HepG2 (cell line): ENCODE results near the gene SBNO2. TPM values are rescaled to one million over a fixed set of nuclear protein-coding genes. Genes with fewer than 3 reads are reported as not detected.

ENCODE experiments used
- CBFB ChIP-seq: sonication (generic); formaldehyde crosslinking; IDR thresholded peaks from 2 replicates; pipeline ENCODE4 v1.4.0; 2020; ENCODE audit warnings: missing genetic modification reagents
- CHD4 ChIP-seq: fragments of 200-600 bp; sonication (generic); IDR thresholded peaks from 2 replicates; pipeline ENCODE4 v1.7.0; 2017; ENCODE audit warnings: mild to moderate bottlenecking, low read length, borderline replicate concordance
- DDIT3 ChIP-seq: sonication (generic); formaldehyde crosslinking; IDR thresholded peaks from 2 replicates; pipeline ENCODE4 v1.4.0; 2020; ENCODE audit warnings: mild to moderate bottlenecking, missing genetic modification reagents
- EED ChIP-seq: sonication (generic); formaldehyde crosslinking; IDR thresholded peaks from 2 replicates; pipeline ENCODE4 v1.5.0; 2020; ENCODE audit warnings: mild to moderate bottlenecking, missing genetic modification reagents
- HIVEP1 ChIP-seq: sonication (generic); formaldehyde crosslinking; IDR thresholded peaks from 2 replicates; pipeline ENCODE4 v1.4.0; 2020; ENCODE audit warnings: mild to moderate bottlenecking, missing genetic modification reagents
- HNRNPUL1 ChIP-seq: fragments of 200-400 bp; formaldehyde crosslinking; IDR thresholded peaks from 2 replicates; pipeline ENCODE4 v1.6.1; 2017; ENCODE audit warnings: low read depth, mild to moderate bottlenecking, low read length, moderate library complexity
- NCOA5 ChIP-seq: sonication (generic); formaldehyde crosslinking; IDR thresholded peaks from 2 replicates; pipeline ENCODE4 v1.4.0; 2020; ENCODE audit warnings: missing genetic modification reagents
- NR2F6 ChIP-seq, 2 experiments: IDR thresholded peaks; 2 replicates each; pipeline ENCODE4 v1.6.1; 2016; ENCODE audit warnings: antibody characterized with exemption in 1 of 2, mild to moderate bottlenecking in 1 of 2
- PLSCR1 ChIP-seq: sonication (generic); formaldehyde crosslinking; IDR thresholded peaks from 2 replicates; pipeline ENCODE4 v1.5.0; 2020; ENCODE audit warnings: missing genetic modification reagents, mild to moderate bottlenecking, borderline replicate concordance
- POLR2G ChIP-seq: fragments of 200-400 bp; formaldehyde crosslinking; IDR thresholded peaks from 2 replicates; pipeline ENCODE4 v1.6.1; 2018; ENCODE audit warnings: mild to moderate bottlenecking, low read depth, low read length, moderate library complexity
- TFE3 ChIP-seq: IDR thresholded peaks from 2 replicates; pipeline ENCODE4 v1.6.1; 2016
- YEATS2 ChIP-seq: sonication (generic); formaldehyde crosslinking; IDR thresholded peaks from 2 replicates; pipeline ENCODE4 v1.4.0; 2020; ENCODE audit warnings: missing genetic modification reagents, borderline replicate concordance
- ZBTB37 ChIP-seq: sonication (generic); formaldehyde crosslinking; IDR thresholded peaks from 2 replicates; pipeline ENCODE4 v1.4.0; 2020; ENCODE audit warnings: mild to moderate bottlenecking, missing genetic modification reagents
- ZBTB39 ChIP-seq: sonication (generic); formaldehyde crosslinking; IDR thresholded peaks from 2 replicates; pipeline ENCODE4 v1.5.0; 2020; ENCODE audit warnings: missing genetic modification reagents
- ZNF547 ChIP-seq: sonication (generic); formaldehyde crosslinking; IDR thresholded peaks from 2 replicates; pipeline ENCODE4 v1.5.1; 2020; ENCODE audit warnings: mild to moderate bottlenecking, missing genetic modification reagents
- ZNF574 ChIP-seq: sonication (generic); formaldehyde crosslinking; IDR thresholded peaks from 2 replicates; pipeline ENCODE4 v1.4.0; 2020; ENCODE audit warnings: missing genetic modification reagents
- ZNF674 ChIP-seq: sonication (generic); formaldehyde crosslinking; IDR thresholded peaks from 2 replicates; pipeline ENCODE4 v1.5.0; 2020; ENCODE audit warnings: low read depth, mild to moderate bottlenecking, missing genetic modification reagents
- ZNF784 ChIP-seq: sonication (generic); formaldehyde crosslinking; IDR thresholded peaks from 2 replicates; pipeline ENCODE4 v1.5.1; 2020; ENCODE audit warnings: missing genetic modification reagents, mild to moderate bottlenecking, borderline replicate concordance
- ZSCAN21 ChIP-seq: sonication (generic); formaldehyde crosslinking; IDR thresholded peaks from 2 replicates; pipeline ENCODE4 v1.8.0; 2022; ENCODE audit warnings: mild to moderate bottlenecking, missing genetic modification reagents, moderate library complexity, borderline replicate concordance
- polyA plus RNA-seq, 8 experiments: library from polyadenylated mRNA; depleted of rRNA in 3 of 8; stranded (reverse) in 7 of 8; unstranded in 1 of 8; fragments of >200 nt; fragmentation: Illumina TruSeq in 4 of 8; extraction: Trizol in 4 of 8; gene quantifications; 2 replicates each; pipeline versions ENCODE4 v1.2.1 to v1.2.3, GENCODE V29; 2011 to 2016; ENCODE audit warnings: low read depth in 4 of 8, missing spikeins in 1 of 8, mixed read lengths in 1 of 8; ENCODE audit not compliant: insufficient read depth in 1 of 8
- total RNA-seq, 5 experiments: library from RNA; depleted of rRNA; stranded (reverse); fragments of >200 nt; fragmentation: Illumina TruSeq; extraction: Trizol; gene quantifications; 2 replicates each; pipeline ENCODE4 v1.2.3, GENCODE V29; 2016; ENCODE audit warnings: low read depth in 1 of 5

The SBNO2 gene
- total and polyA plus RNA-seq, 2 of the 13 experiments (the other 11 are each of a cell fraction or from before 2014, with no cell fraction given) = 8.6 to 10.4 TPM

GRCh38 chr19:1103708-1104310 is 70.3 kb downstream of the SBNO2 start, which contains the start of gene GPX4 (continued):
- TF ChIP-seq ZNF574 (no peak; the same call in 1 of the 2 replicates), ZBTB39 (CRISPR knock-in tag) (no peak), ZNF784 (CRISPR knock-in tag) (peak; percentile 55; the same call in 1 of the 2 replicates), HIVEP1 (CRISPR knock-in tag) (no peak), CHD4 (no peak), NR2F6 (IDR thresholded peaks at IDR 0.05) (no peak), NR2F6 (CRISPR knock-in tag; IDR thresholded peaks at IDR 0.05) (no peak), PLSCR1 (CRISPR knock-in tag) (no peak), DDIT3 (no peak), YEATS2 (peak; percentile 66; the same call in 1 of the 2 replicates), POLR2G (peak; percentile 98), ZSCAN21 (CRISPR knock-in tag) (no peak), HNRNPUL1 (0 out of 2 replicates have a peak, but pooled peaks have one; percentile 22), ZBTB37 (CRISPR knock-in tag) (no peak), CBFB (0 out of 2 replicates have a peak, but pooled peaks have one; percentile 21), TFE3 (CRISPR knock-in tag) (no peak; the same call in 1 of the 2 replicates), ZNF547 (CRISPR knock-in tag) (peak; percentile 81; the same call in 1 of the 2 replicates), NCOA5 (no peak), EED (CRISPR knock-in tag) (no peak; the same call in 1 of the 2 replicates), ZNF674 (CRISPR knock-in tag) (no peak)
